Upper lobe of left lung (tissue), 6 donors: ENCODE results near the gene JMJD6. TPM values are rescaled to one million over a fixed set of nuclear protein-coding genes. Genes with fewer than 3 reads are reported as not detected.

ENCODE experiments used
- ATAC-seq, 2 donors: fragments of 200-7000 bp; cut with Tn5 transposase; one replicate each; pipeline ENCODE4 v1.9.1; 2022; ENCODE audit warnings: mild to moderate bottlenecking in 2 of 2, moderate library complexity in 2 of 2; ENCODE audit not compliant: low FRiP score in 2 of 2
- DNase-seq, 2 donors: peaks; one replicate each; pipeline ENCODE4 v3.0.0-alpha.2; 2019 to 2020
- H3K27ac ChIP-seq, 4 donors: fragments of 200-600 bp; sonication (generic); one replicate each; pipeline ENCODE4 v1.5.1; 2016 to 2019
- H3K27me3 ChIP-seq, 4 donors: fragments of 200-600 bp; sonication (generic); one replicate each; pipeline ENCODE4 v1.5.1; 2017 to 2019
- H3K36me3 ChIP-seq, 4 donors: fragments of 200-600 bp; sonication (generic); one replicate each; pipeline ENCODE4 v1.5.1; 2016 to 2019
- H3K4me1 ChIP-seq, 4 donors: fragments of 200-600 bp; sonication (generic); one replicate each; pipeline ENCODE4 v1.5.1; 2018 to 2019
- H3K4me3 ChIP-seq, 4 donors: fragments of 200-600 bp; sonication (generic); one replicate each; pipeline ENCODE4 v1.5.1; 2017 to 2019; ENCODE audit warnings: mild to moderate bottlenecking in 2 of 4, moderate library complexity in 1 of 4
- H3K9me3 ChIP-seq, 4 donors: fragments of 200-600 bp; sonication (generic); one replicate each; pipeline ENCODE4 v1.5.1; 2018 to 2019
- CTCF ChIP-seq, 6 experiments: fragments of 450-650 bp in 4 of 6; fragments of 200-600 bp in 2 of 6; sonication (generic) in 2 of 6; IDR thresholded peaks; one replicate each; pipeline ENCODE4 v1.5.1; 2016 to 2019; ENCODE audit warnings: antibody characterized with exemption in 6 of 6
- EP300 ChIP-seq, 4 donors: sonication (generic); formaldehyde crosslinking; IDR thresholded peaks; one replicate each; pipeline ENCODE4 v1.5.1; 2017; ENCODE audit warnings: antibody characterized with exemption in 4 of 4, control low read depth in 2 of 4
- POLR2A ChIP-seq, 4 donors: fragments of 450-650 bp; IDR thresholded peaks; one replicate each; pipeline ENCODE4 v1.5.1; 2016 to 2017; ENCODE audit warnings: antibody characterized with exemption in 4 of 4, mild to moderate bottlenecking in 2 of 4
- POLR2AphosphoS5 ChIP-seq, 2 donors: sonication (generic); formaldehyde crosslinking; IDR thresholded peaks; one replicate each; pipeline ENCODE4 v1.5.1; 2017; ENCODE audit warnings: antibody characterized with exemption in 2 of 2
- WGBS, 2 donors: methylation state at CpG; one replicate each; pipeline ENCODE4 v1.1.5; 2017 to 2018; 5-methylcytosine and 5-hydroxymethylcytosine counted together
- total RNA-seq, 6 donors: library from RNA; depleted of rRNA in 4 of 6; stranded (reverse); fragments of >200 nt in 4 of 6; gene quantifications; one replicate each; pipeline versions ENCODE4 v1.1.0 to v1.2.1, GENCODE V29; 2016 to 2021
- donor health status: DM: no; HTN: no; CAD: no; lungs with moderate emphysema.
- donor health status: DM: no; HTN: yes; CAD: no; lungs with severe emphysema.

The JMJD6 gene
- total RNA-seq, 6 donors from 2014 or later = 23.3 to 63.9 (median 31.0) TPM

- H3K4me3 ChIP-seq = no peak overlapping the region
- DNase-seq (no peak), ATAC-seq (no peak)
Measured at GRCh38 chr17:76757256-76757655, 30.9 kb upstream of the JMJD6 start.

GRCh38 chr17:76755285-76755684, 28.9 kb upstream of the JMJD6 start:
- Histone ChIP-seq H3K4me1 (peaks cover 0 to 8% (median 0%) of the 10 kb centered on the region in 4 donors), H3K36me3 (peaks cover 0 to 57% (median 27%) of the 10 kb centered on the region in 4 donors), H3K27ac (no peak overlapping the region), H3K9me3 (no peaks in the 10 kb centered on the region), H3K27me3 (no peaks in the 10 kb centered on the region), H3K4me3 (no peak overlapping the region)
- 96 to 100% methylated on average over 2 of the region's 2 CpGs for WGBS, 2 donors
- TF ChIP-seq EP300 (IDR thresholded peaks at IDR 0.05) = no peak
- no peak for TF ChIP-seq POLR2A (IDR thresholded peaks at IDR 0.05)
- TF ChIP-seq POLR2AphosphoS5 (IDR thresholded peaks at IDR 0.05) = no peak
- TF ChIP-seq CTCF (IDR thresholded peaks at IDR 0.05) = no peak
- no peak for ATAC-seq
- no peak for DNase-seq

More at GRCh38 chr17:76757256-76757655, 30.9 kb upstream of the JMJD6 start:
- Histone ChIP-seq H3K9me3 (no peaks in the 10 kb centered on the region), H3K27ac (no peak overlapping the region), H3K4me1 (peaks cover 0 to 8% (median 0%) of the 10 kb centered on the region in 4 donors), H3K36me3 (peaks cover 0 to 63% (median 30%) of the 10 kb centered on the region in 4 donors), H3K27me3 (no peaks in the 10 kb centered on the region)
- 93 to 97% methylated on average over 5 of the region's 5 CpGs for WGBS, 2 donors
- TF ChIP-seq EP300 (IDR thresholded peaks at IDR 0.05) (no peak), CTCF (IDR thresholded peaks at IDR 0.05) (no peak)

- Histone ChIP-seq H3K27ac (peak overlapping the region in 2 of 4 donors; percentile 46 to 57), H3K4me3 (no peak overlapping the region), H3K9me3 (no peaks in the 10 kb centered on the region), H3K4me1 (peaks cover 0 to 8% (median 0%) of the 10 kb centered on the region in 4 donors), H3K36me3 (peaks cover 0 to 58% (median 23%) of the 10 kb centered on the region in 4 donors), H3K27me3 (no peaks in the 10 kb centered on the region)
- WGBS, 2 donors = 63 to 70% methylated on average over 12 of the region's 12 CpGs
- no peak for TF ChIP-seq EP300 (IDR thresholded peaks at IDR 0.05)
- no peak for TF ChIP-seq POLR2A (IDR thresholded peaks at IDR 0.05)
- no peak for TF ChIP-seq CTCF (IDR thresholded peaks at IDR 0.05)
- TF ChIP-seq POLR2AphosphoS5 (IDR thresholded peaks at IDR 0.05) = no peak
- no peak for ATAC-seq
- peak in 1 of 2 donors; percentile 26 for DNase-seq
Measured at GRCh38 chr17:76753061-76753961, 26.9 kb upstream of the JMJD6 start.

- no peak for DNase-seq
- no peak for ATAC-seq
- Histone ChIP-seq H3K27me3 (no peaks in the 10 kb centered on the region), H3K4me1 (peaks cover 0 to 8% (median 0%) of the 10 kb centered on the region in 4 donors), H3K9me3 (no peaks in the 10 kb centered on the region), H3K27ac (peak overlapping the region in 1 of 4 donors; percentile 47), H3K36me3 (peaks cover 0 to 50% (median 18%) of the 10 kb centered on the region in 4 donors), H3K4me3 (no peak overlapping the region)
- 74 to 77% methylated on average over 4 of the region's 4 CpGs for WGBS, 2 donors
- TF ChIP-seq CTCF (IDR thresholded peaks at IDR 0.05) (no peak), POLR2A (IDR thresholded peaks at IDR 0.05) (no peak), POLR2AphosphoS5 (IDR thresholded peaks at IDR 0.05) (no peak), EP300 (IDR thresholded peaks at IDR 0.05) (no peak)
Measured at GRCh38 chr17:76752006-76752405, 25.6 kb upstream of the JMJD6 start.
